GM21447 (cell line): ENCODE measurements around the gene PTPN5.
A peak's percentile ranks its signal among the peaks of the same experiment; 100 is the strongest.

Experiments
- ATAC-seq: cut with Tn5 transposase; IDR thresholded peaks from one replicate; pipeline ENCODE4 v1.9.1; 2021; ENCODE audit not compliant: unreplicated experiment

The PTPN5 gene

DNA sequence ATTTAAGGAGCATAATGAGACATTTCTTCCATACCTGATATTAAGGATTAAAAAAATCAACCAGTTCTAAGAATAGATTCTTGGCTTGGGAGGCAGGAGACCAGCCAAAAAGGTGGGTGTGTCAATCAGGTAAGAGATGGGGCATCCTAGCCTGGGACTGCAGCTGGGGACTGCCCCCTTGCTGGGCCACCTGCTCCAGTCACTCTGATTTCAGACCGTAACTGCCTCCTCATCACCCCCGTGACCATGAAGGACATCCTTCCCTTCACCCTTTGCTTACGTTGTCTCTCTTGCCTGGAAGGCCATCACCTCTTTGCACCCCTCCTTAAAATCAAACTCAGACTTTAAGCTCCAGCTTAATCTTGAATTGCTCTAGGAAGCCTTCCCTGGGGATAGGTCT is 17.9 kb downstream of the PTPN5 start:
- ATAC-seq, result no peak

DNA sequence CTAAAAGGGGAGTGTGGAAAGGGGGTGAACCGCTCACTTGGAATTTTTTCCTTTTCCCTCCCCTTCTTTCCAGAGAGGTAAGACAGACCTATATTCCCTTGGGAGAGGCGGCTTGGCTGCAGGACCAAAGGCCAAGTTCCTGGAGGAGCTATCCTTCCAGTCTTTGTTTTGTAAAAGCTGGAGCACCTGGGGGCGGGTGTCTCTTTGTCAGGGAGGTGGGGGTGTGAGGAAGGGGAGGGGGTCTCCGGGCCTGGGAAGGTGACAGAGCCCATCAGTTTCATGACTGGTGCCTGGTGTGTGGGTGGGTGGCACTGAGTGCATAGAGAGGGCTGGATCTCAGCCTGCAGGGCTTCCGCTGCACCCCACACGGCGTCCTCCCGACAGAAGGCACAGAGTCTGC is 18.5 kb downstream of the PTPN5 start:
- no peak for ATAC-seq

DNA sequence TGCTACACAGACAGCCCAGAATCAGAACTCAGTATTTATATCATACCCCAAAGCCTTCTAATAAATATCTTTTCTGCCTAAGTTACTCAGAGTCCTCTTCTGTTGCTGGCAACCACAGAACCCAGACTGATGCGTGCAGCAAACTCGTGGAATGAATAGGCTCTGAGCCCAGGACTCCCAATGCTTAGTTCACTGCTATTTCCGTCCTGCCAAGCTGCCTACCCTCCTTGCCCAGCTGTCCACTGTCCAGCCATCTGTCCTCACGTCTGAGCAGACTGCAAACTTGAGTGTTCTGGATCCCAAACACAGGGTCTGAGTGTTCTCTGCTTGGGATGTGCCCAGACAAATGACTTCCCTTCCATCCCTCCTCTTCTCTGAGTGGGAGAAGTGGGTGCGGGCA is 19.4 kb downstream of the PTPN5 start:
- ATAC-seq, result no peak

GRCh38 chr11:18771266-18772035 is 20.1 kb downstream of the PTPN5 start:
- ATAC-seq, result no peak

DNA sequence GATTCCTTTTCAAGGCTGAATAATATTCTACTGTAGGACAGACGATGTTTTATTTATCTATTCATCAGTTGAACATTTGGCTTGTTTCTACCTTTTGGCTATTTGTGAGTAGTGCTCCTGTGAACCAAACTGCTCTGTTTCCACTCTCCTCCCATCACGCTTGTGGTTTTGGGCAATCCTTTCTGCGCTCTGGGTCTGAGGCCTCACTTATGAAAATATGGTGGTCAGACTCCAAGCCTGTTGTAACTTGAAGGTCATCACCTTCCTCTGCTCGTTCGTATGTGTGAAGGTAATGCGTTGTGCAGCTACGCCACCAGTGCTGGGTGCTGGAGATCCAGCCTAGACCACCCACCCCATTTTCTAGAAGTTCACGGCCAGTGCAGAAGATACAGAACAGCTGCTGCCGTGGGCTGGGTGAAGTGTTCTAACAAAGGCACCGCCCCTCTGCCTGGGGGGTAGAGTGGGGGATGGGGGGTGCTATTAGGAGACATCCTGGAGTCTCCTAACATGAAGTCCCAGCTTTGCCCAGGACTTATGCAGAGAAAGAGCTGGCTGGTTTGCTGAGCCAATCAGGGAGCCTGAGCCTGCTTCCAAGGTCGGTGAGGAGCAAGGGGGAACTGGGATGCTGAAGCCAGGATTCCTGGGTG is 21.0 kb downstream of the PTPN5 start:
- ATAC-seq, result no peak

DNA sequence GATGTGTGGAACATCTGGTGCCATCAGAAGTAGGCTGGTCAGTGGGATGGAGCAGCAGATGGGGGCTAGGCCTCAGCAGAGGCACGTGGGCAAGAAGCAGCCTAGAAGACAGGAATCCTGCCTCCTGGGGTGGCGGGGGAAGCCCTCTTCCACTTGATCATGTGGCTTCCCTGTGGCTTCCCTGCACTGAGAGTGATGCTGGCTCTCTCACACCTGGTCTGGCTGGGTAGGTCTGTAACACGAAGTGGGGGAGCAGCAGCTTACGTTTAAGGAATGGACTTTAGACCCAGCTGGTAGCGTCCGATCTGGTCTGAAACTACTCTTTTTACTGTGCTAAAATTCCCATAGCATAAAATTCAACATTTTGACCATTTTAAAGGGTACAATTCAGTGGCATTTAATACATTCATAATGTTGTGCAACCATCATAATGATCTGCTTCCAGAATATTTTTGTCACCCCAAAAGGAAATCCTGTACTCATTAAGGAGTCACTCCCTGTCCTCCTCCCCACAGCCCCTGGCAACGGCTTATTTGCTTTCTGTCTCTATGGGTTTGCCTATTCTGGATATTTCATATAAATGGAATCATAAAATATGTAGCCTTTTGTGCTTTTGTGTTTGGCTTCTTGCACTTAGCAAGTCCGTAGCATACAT is 21.7 kb downstream of the PTPN5 start:
- peak; percentile 73 for ATAC-seq

DNA sequence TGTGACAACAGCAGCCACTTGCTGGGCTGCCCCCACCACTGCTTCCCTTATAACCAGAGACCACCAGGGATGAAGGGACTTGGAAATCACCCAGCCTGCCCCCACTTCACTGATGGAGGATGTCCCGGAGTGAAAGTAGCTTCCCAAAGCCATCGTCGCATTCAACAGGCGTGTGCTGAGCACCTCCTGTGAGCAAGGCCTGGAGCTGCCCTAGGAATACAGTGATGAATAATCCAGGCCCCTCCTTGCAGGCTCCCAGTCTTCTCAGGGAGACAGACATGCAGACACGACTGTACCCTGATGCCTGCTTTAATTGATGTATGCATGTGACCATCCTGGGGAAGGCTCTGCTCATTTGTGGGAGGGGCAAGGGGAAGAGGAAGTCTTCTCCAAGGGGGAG is 22.6 kb downstream of the PTPN5 start:
- no peak for ATAC-seq

DNA sequence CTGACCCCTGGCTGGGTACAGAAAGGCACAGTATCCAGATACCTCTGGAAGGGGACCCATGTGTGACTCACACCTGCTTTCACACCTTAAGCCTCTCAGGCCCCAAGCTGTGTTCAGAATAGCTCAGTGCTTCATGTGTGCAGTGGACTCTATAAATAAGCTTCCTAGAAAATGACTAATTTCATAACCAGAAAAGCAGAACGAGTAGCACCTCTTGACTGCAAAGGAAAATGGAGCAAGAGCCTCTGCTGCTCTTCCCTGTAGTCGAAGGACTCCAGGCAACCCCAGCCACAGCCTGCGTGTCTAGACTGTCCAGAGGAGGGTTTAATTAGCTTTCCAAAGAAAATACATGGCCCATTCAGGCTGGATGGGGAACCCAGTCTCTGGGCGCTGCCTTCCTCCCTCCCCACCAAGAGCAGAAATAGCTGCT is 23.1 kb downstream of the PTPN5 start:
- ATAC-seq, result peak; percentile 85

- no peak for ATAC-seq
Observed at GRCh38 chr11:18766015-18766414, 25.6 kb downstream of the PTPN5 start.

DNA sequence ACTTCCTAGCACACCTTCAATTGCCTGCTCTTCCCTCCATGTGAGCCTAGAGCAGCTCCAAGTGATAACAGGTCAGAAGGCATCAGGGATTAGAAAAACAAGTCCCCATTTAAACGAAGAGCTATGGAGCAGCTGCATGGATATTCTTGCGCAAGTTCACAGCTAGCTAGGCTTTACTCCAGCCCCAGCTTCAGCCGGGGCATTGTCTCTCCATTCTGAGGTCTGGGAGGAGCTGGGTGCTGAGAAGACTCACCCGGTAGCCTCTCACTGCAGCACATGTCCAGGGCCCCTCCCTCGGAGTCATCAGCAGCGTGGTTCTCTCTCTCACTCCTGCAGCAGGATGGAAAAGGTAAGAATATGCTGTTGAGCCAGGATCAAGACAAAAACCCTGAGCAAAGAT is 26.0 kb downstream of the PTPN5 start:
- no peak for ATAC-seq

DNA sequence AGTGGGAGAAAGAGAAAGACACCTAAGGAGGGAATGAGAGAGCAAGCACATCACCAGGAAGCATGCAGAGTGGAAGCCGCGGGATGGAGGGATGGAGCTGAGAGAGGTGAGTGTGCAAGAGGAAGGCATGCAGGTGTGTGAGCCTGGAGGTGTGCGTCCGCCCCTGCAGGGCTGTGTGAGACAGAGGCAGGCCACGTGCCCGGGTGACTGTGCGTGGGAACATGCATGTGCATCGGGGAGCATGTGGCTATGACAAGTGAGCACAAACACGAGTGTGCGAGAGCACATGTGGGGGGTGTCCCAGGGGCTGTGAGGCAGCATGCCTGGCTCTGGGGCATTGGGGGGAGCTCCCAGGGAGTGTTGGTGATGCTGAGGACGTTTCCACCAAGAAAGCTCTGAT is 29.9 kb downstream of the PTPN5 start:
- no peak for ATAC-seq

DNA sequence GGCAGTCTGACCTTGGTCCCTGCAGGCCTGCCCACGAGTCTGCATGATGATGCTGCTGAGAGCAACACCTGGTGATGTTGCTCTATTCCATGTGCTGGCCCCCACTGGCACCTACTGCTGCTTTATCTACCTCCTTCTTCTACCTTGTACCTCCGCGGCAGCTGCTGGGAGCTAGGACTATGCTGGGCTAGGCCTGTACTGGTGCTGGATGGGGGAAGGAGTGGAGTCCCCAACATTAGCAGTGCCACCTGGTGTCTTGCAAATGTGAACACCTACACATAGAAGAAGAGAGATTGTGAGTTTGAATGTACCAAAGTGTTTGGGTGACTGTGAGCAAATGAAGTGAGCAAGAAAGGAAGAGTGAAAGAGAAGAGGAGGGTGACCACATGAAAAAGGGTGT is 30.5 kb downstream of the PTPN5 start:
- ATAC-seq, result no peak

- ATAC-seq, result no peak
Observed at GRCh38 chr11:18757811-18758210, 33.8 kb downstream of the PTPN5 start.

GRCh38 chr11:18756889-18757288 is 34.7 kb downstream of the PTPN5 start:
- ATAC-seq, result no peak

- ATAC-seq, result no peak
Observed at GRCh38 chr11:18754308-18754707, 37.3 kb downstream of the PTPN5 start.

GRCh38 chr11:18752502-18752901 is 39.1 kb downstream of the PTPN5 start:
- no peak for ATAC-seq

DNA sequence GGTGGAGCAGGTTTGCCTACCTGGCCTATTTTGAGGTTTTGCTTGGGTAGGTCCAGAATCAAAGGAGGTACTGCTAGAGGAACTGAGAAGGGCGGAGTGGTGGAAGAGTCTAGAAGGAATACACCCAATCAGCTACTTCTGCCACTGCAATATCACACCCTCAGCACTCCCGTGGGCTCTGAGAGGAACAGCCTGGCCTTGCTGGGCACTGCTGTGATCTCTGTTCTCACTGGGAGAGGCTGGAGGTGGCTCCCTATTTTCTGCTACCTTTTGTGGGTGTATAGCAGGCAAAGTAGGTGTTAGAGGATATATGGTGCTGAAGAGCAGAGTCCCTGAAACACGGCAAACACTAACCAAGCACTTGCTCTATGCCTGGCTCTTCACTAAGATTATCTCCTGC is 40.7 kb downstream of the PTPN5 start:
- ATAC-seq, result no peak

DNA sequence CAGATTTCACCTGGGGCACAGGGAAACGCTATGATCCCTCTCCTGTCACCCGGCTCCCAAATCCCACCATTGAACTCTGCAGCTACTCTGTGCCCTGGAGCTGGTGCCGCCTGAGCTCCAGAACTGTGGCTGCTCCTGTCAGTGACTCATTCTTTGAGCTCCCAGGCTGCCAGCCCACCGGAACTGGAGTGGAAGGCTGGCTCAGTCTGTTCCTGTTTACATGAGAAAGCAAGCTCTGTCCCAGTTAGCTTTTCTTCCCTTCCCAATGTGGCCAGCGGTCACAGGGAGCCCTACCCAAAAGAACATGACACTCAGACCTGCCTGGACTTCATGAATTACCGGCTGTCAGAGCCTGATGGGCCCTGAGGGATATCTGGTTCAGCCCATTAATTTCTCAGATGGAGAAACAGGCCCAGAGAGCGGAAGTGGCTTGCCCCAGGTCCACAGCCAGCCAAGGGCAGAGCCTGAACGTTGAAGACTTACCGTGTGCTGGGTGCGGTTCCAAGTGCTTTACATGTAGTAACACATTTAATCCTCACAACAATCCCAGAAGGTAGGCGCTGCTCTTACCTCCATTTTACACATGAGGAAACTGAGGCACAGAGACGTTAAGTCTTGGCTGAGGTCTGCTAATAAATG is 41.8 kb downstream of the PTPN5 start:
- ATAC-seq, result no peak

- ATAC-seq, result no peak
Observed at GRCh38 chr11:18748766-18749365, 42.7 kb downstream of the PTPN5 start.

GRCh38 chr11:18745251-18745650 is 46.3 kb downstream of the PTPN5 start:
- no peak for ATAC-seq

GRCh38 chr11:18743900-18744514 is 47.6 kb downstream of the PTPN5 start:
- no peak for ATAC-seq
